HUES48 (cell line): ENCODE data around the gene SYNGAP1.
"Not testable (repeated sequence)": the region's sequence is repeated elsewhere in the genome, so short reads cannot be mapped to it uniquely, and the experiment has no call there.

Experiments
- H3K27ac ChIP-seq: one replicate; pipeline ENCODE4 v1.7.0; 2013; ENCODE audit warnings: low read depth, low read length, inconsistent platforms
- H3K27me3 ChIP-seq: 2 replicates; pipeline ENCODE4 v1.6.1; 2013; ENCODE audit warnings: mild to moderate bottlenecking, low read length; ENCODE audit not compliant: control insufficient read depth, insufficient read depth
- H3K36me3 ChIP-seq: 2 replicates; pipeline ENCODE4 v1.6.1; 2013; ENCODE audit warnings: low read length; ENCODE audit not compliant: control insufficient read depth, insufficient read depth
- H3K4me1 ChIP-seq: 2 replicates; pipeline ENCODE4 v1.6.1; 2013; ENCODE audit warnings: mild to moderate bottlenecking, low read length; ENCODE audit not compliant: control insufficient read depth, insufficient read depth
- H3K4me3 ChIP-seq: 2 replicates; pipeline ENCODE4 v1.5.1; 2013; ENCODE audit warnings: mild to moderate bottlenecking, low read depth, low read length
- H3K9ac ChIP-seq: 2 replicates; pipeline ENCODE4 v1.6.1; 2013; ENCODE audit warnings: mild to moderate bottlenecking, low read depth, low read length, moderate library complexity
- H3K9me3 ChIP-seq: 2 replicates; pipeline ENCODE4 v1.6.1; 2013; ENCODE audit warnings: low read length; ENCODE audit not compliant: control insufficient read depth, insufficient read depth

Gene SYNGAP1

GRCh38 chr6:33485680-33486079 lies 65.8 kb downstream of the SYNGAP1 start:
- not testable (repeated sequence) for H3K4me3 ChIP-seq, H3K9ac ChIP-seq, H3K27ac ChIP-seq, H3K27me3 ChIP-seq, H3K36me3 ChIP-seq, H3K9me3 ChIP-seq, H3K4me1 ChIP-seq

DNA sequence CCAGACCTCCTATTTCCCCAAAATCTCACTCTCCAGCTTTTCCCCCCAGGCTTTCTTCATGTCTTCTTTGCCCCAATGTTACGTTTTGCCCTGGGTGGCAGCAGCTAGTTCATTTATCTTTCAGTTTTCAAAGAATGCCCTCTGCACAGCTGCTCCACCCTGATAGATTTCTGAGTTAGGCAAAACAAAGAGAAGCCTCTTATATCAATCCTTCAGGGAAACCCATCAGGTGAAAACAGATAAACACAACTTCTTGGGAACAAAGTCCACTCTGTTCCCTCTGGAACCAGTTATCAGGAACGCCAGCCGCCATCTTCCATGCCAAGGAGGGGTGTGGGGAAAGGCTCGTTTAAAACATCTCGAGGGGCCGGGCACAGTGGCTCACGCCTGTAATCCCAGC lies 68.5 kb downstream of the SYNGAP1 start:
- Histone ChIP-seq H3K36me3 (no peaks in the 10 kb centered on the region), H3K27me3 (no peaks in the 10 kb centered on the region), H3K9me3 (no peaks in the 10 kb centered on the region), H3K27ac (no peak overlapping the region), H3K9ac (no peak overlapping the region), H3K4me3 (no peak overlapping the region), H3K4me1 (no peaks in the 10 kb centered on the region)

- H3K9ac ChIP-seq: no peak overlapping the region
- no peaks in the 10 kb centered on the region for H3K4me1 ChIP-seq
- H3K27me3 ChIP-seq: no peaks in the 10 kb centered on the region
- H3K9me3 ChIP-seq: no peaks in the 10 kb centered on the region
- H3K36me3 ChIP-seq: no peaks in the 10 kb centered on the region
- no peak overlapping the region for H3K4me3 ChIP-seq
- H3K27ac ChIP-seq: no peak overlapping the region
Observed at GRCh38 chr6:33490198-33490597, 70.3 kb downstream of the SYNGAP1 start.

- no peaks in the 10 kb centered on the region for H3K4me1 ChIP-seq
- no peak overlapping the region for H3K27ac ChIP-seq
- no peak overlapping the region for H3K4me3 ChIP-seq
- H3K9ac ChIP-seq: no peak overlapping the region
- no peaks in the 10 kb centered on the region for H3K36me3 ChIP-seq
- H3K27me3 ChIP-seq: no peaks in the 10 kb centered on the region
- H3K9me3 ChIP-seq: no peaks in the 10 kb centered on the region
Observed at GRCh38 chr6:33490621-33491020, 70.8 kb downstream of the SYNGAP1 start.

GRCh38 chr6:33492093-33492492 lies 72.2 kb downstream of the SYNGAP1 start:
- no peaks in the 10 kb centered on the region for H3K36me3 ChIP-seq
- no peak overlapping the region for H3K9ac ChIP-seq

DNA sequence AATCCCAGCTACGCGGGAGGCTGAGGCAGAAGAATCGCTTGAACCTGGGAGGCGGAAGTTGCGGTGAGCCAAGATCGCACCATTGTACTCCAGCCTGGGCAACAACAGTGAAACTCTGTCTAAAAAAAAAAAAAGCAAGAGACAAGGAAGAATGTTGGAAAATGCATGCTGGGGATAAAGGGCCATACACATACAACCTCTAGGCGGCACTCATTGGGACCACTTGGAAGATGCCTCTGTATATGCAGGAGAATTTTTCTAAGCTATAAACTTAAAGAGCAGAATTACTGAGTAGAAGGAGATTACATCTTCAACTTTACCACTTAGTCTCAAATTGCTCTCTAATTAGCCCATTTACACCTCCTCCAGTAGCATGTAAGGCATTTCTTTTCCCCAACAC lies 77.3 kb downstream of the SYNGAP1 start:
- H3K9me3 ChIP-seq: peaks cover 5% of the 10 kb centered on the region; the same call in 1 of the 2 replicates
- no peak overlapping the region for H3K27ac ChIP-seq
- H3K4me1 ChIP-seq: no peaks in the 10 kb centered on the region
- H3K27me3 ChIP-seq: no peaks in the 10 kb centered on the region
- H3K4me3 ChIP-seq: no peak overlapping the region
- no peak overlapping the region for H3K9ac ChIP-seq
- no peaks in the 10 kb centered on the region for H3K36me3 ChIP-seq

More at GRCh38 chr6:33492093-33492492, 72.2 kb downstream of the SYNGAP1 start:
- H3K9me3 ChIP-seq: no peaks in the 10 kb centered on the region
- H3K4me1 ChIP-seq: no peaks in the 10 kb centered on the region
- no peak overlapping the region for H3K4me3 ChIP-seq
- H3K27me3 ChIP-seq: no peaks in the 10 kb centered on the region
- H3K27ac ChIP-seq: no peak overlapping the region

GRCh38 chr6:33502486-33502885 lies 82.6 kb downstream of the SYNGAP1 start:
- Histone ChIP-seq H3K9ac (no peak overlapping the region), H3K36me3 (no peaks in the 10 kb centered on the region), H3K27me3 (no peaks in the 10 kb centered on the region), H3K4me1 (no peaks in the 10 kb centered on the region), H3K4me3 (no peak overlapping the region), H3K27ac (no peak overlapping the region), H3K9me3 (peaks cover 12% of the 10 kb centered on the region)

DNA sequence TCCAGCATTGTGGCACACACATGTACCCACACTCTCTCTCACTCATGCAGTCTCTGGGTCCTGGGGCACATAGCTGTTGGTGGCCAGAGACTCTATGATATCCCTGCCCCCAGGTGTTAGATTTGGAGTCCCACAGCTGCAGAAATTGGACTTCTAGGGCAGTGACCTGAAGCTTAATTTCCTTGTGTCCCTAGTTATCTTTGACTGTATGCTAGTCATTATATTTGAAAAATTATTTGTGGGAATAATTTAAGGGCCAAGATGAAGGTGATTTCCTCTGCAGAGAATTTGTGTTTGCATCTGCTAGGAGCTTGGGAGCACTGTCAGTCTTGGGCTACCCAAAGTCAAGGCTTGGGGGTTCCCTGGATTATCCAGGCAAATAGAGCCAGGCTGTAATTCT lies 84.6 kb downstream of the SYNGAP1 start:
- Histone ChIP-seq H3K4me1 (no peaks in the 10 kb centered on the region; the same call in 1 of the 2 replicates), H3K27me3 (no peaks in the 10 kb centered on the region), H3K9me3 (peaks cover 12% of the 10 kb centered on the region), H3K27ac (no peak overlapping the region), H3K4me3 (no peak overlapping the region), H3K36me3 (no peaks in the 10 kb centered on the region), H3K9ac (no peak overlapping the region)
